ENCODE measurements around the gene EGR2.
A peak's percentile ranks its signal among the peaks of the same experiment; 100 is the strongest.

EGR2 gene

DNA sequence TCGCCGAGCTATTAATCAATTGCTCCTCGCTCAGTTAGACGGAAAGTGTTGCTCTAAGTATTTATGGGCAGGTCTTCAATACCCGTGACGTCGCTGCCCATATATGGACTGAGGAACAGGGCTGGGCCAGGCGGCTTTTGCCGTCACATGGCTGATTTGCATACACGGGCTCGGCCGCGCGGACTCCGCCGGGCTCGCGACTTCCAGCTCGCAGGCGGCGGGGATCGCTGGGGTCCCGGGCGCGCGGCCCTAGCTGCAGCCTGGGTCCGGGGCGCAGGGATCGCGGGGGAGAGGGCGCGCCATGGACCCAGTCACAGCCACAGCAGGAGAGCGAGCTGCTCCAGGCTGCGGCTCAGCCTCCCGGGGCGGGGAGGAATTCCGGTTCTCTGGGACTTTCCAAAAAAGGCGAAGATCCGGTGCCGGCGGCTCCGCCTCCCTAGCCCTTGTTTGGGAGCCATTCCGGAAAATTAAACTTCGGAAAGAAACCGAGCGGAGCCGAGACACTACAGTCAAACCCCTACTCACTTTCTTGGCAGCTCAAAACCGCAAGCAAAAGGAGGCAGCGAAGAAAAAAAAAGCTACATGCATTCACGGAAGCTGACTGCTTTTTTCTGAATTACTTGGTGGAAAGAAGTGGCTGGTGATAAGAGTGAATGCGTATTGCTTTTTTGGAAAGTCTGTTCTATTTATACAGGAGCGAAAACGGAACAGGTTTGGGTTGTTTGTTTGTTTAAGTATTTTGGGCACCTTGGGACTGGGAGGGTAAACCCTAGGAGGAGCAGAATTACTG lies at the start of gene EGR2:
Gene EGR2, minus strand, starts transcription at position 36 of the 790 bp plus-strand sequence. CDS start 337 bp downstream, outside the sequence.
- peak; percentile 92 for DNase-seq

DNA sequence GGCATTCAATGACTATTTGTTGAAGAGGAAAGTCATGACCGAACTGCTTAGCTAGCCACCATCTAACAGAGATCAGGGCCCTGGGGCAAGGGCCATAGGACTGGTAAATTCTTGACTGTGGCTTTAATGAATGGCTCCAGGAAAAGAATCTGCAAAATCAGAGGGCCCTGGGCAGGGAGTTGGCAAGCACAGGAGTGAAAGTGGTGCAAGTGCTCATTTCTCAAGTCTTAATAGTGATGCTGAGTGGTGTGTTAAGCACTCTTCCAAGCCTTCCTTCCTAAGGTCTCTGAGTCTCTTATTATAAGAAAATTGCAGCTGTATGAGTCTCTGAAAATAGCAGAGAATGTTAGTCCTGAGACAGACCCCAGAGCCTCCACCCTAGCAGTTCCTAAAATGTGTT lies 46.3 kb upstream of the EGR2 start:
- no peak for DNase-seq

DNA sequence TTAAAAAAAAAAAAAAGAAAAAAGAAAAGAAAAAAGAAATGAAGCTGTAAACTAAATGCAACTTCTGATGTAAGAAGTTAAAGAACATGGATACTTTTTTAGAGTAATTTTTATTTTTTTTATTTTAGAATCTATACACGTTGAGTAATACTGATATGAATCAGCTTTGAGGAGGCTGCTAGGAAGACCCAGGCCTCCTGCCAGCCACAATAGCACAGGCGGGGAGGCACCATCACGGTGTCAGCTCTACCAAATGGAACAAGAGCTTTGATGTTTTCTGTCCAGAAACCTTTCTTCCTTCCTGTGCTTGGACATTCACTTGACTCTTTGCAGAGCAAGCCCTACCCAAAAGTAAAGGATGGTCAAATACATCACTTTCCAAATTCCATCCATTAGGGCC lies 45.3 kb upstream of the EGR2 start:
- no peak for DNase-seq

GRCh38 chr10:62860946-62861345 lies 44.8 kb upstream of the EGR2 start:
- no peak for DNase-seq

DNA sequence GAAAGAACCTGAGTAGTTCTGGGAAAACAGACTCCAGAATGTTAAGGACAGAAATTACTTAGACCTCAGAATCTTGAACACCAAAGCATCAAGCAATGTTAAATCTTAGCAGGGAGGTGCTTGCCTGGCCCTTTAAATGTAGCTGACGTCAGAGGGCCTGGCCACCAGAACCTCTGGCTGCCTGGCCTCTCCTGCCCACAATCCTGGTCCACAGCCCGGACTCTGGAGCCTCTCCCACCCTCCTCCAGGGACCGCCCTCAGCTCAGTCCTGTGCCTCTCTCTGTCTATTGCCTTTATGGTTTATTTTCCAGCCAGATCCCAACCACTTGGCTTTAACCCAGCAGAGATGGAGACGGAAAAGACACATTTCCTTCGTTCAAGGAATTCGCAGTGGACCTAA lies 42.2 kb upstream of the EGR2 start:
- DNase-seq: no peak

GRCh38 chr10:62856021-62856420 lies 39.9 kb upstream of the EGR2 start:
- DNase-seq: no peak

GRCh38 chr10:62853710-62854109 lies 37.5 kb upstream of the EGR2 start:
- DNase-seq: peak; percentile 83

GRCh38 chr10:62852961-62853702 lies 37.0 kb upstream of the EGR2 start:
- peak; percentile 70 for DNase-seq

DNA sequence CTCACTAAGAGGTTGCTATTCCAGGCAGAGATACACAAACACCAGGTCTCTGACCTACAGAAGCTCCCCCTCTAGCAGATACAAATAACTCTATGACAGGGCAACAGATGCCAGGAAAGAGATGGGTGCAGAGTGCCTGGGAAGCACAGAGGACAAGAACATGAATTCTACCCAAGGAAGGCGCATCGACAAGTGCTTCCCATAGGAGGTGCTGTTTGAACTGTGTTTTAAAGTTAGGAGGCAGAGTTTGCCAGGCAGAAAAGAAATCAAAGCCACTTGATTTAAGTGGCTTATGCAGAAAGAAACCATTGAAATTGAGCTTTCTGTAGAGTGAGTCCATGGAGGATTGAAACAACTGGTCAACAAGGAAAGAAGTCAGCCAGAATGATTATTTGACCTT lies 35.3 kb upstream of the EGR2 start:
- no peak for DNase-seq

- DNase-seq: no peak
These were observed 34.5 kb upstream of the EGR2 start for GRCh38 chr10:62850646-62851045.

GRCh38 chr10:62847433-62847832 lies 31.3 kb upstream of the EGR2 start:
- DNase-seq: no peak

GRCh38 chr10:62844280-62845011 lies 28.3 kb upstream of the EGR2 start:
- DNase-seq: no peak

DNA sequence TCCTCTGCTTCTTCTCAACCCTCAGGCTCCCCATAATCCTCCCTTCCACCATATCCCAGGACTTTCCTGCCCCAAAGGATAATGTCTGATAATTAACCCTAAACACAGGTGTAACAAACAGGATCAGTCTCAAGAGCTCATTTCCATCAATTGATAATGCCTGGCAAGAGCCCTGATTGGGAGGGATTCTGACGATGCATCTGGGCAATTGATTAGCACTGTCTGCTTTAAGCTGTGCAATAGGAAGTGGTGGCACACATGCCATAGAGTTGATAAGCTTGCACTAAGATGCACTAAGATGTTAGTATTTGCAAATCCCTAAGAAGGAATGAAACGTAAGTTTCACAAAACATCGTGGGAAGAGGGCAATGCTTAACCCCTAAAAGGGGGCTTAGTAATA lies 27.4 kb upstream of the EGR2 start:
- no peak for DNase-seq

GRCh38 chr10:62842983-62843382 lies 26.8 kb upstream of the EGR2 start:
- DNase-seq: no peak

- no peak for DNase-seq
These were observed 23.4 kb upstream of the EGR2 start for GRCh38 chr10:62839590-62839989.

- no peak for DNase-seq
These were observed 15.2 kb upstream of the EGR2 start for GRCh38 chr10:62831346-62831745.

GRCh38 chr10:62830679-62831078 lies 14.5 kb upstream of the EGR2 start:
- no peak for DNase-seq

DNA sequence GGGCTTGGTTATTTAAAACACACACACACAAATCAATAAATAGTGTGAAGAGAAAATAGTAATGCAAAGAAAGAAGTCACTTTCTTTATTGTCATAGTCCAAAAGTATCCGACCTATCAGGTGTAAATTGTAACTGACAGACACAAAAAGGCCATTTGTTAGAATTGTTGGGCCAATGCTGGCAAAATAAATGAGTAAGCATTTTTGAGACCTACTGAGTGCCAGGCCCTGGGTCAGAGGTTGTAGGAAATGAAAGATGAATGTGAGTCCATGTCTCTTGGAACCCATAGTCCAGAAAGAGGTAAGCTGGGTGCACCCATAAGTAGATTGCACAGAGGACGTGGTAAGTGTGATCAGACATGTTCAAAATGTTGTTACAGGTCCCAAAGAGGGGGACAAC lies 13.5 kb upstream of the EGR2 start:
- DNase-seq: no peak

GRCh38 chr10:62826273-62826672 lies 10.1 kb upstream of the EGR2 start:
- no peak for DNase-seq

- no peak for DNase-seq
These were observed 4.4 kb upstream of the EGR2 start for GRCh38 chr10:62820586-62820985.

GRCh38 chr10:62819141-62819920 lies 3.2 kb upstream of the EGR2 start:
- no peak for DNase-seq

- DNase-seq: peak; percentile 83
These were observed 2.4 kb upstream of the EGR2 start for GRCh38 chr10:62818426-62819011.

Data from activated CD8-positive, alpha-beta memory T cell treated with anti-CD3 and anti-CD28 coated beads, Interleukin-2, amount 50 U/mL, for 48 hours (primary cell).